HCT116 (cell line): ENCODE data around the gene MCAM.

Experiments
- EGR1 ChIP-seq: IDR thresholded peaks from 2 replicates; pipeline ENCODE4 v1.6.1; 2012; ENCODE audit warnings: low read depth
- EZH2 ChIP-seq: fragments of 200-600 bp; sonication (generic); IDR thresholded peaks from 2 replicates; pipeline ENCODE4 v1.6.1; 2017; ENCODE audit warnings: antibody characterized with exemption, mixed run types
- EZH2phosphoT487 ChIP-seq: fragments of 200-600 bp; IDR thresholded peaks from 2 replicates; pipeline ENCODE4 v1.6.1; 2018; ENCODE audit warnings: antibody characterized with exemption, borderline replicate concordance
- FOSL1 ChIP-seq: IDR thresholded peaks from 2 replicates; pipeline ENCODE4 v1.6.1; 2012; ENCODE audit warnings: low read depth
- JUND ChIP-seq: IDR thresholded peaks from 2 replicates; pipeline ENCODE4 v1.6.1; 2012
- RAD21 ChIP-seq: IDR thresholded peaks from 2 replicates; pipeline ENCODE4 v1.6.1; 2012; ENCODE audit warnings: low read depth, mild to moderate bottlenecking
- SIN3A ChIP-seq: IDR thresholded peaks from 2 replicates; pipeline ENCODE4 v1.6.1; 2012; ENCODE audit warnings: low read depth
- SP1 ChIP-seq: IDR thresholded peaks from 2 replicates; pipeline ENCODE4 v1.6.1; 2012; ENCODE audit warnings: low read depth
- SRF ChIP-seq: IDR thresholded peaks from 2 replicates; pipeline ENCODE4 v1.6.1; 2012; ENCODE audit warnings: low read depth
- YY1 ChIP-seq: IDR thresholded peaks from 2 replicates; pipeline ENCODE4 v1.6.1; 2011; ENCODE audit warnings: low read length, low read depth, moderate library complexity, mild to moderate bottlenecking; ENCODE audit not compliant: insufficient replicate concordance; ENCODE audit errors: extremely low read depth
- ZFX ChIP-seq: fragments of 450-650 bp; IDR thresholded peaks from 2 replicates; pipeline ENCODE4 v1.6.1; 2017
- ZNF274 ChIP-seq: fragments of 200-500 bp; sonication (Bioruptor generic); IDR thresholded peaks from 2 replicates; pipeline ENCODE4 v1.6.1; 2014; ENCODE audit warnings: mild to moderate bottlenecking, low read depth, low read length, inconsistent platforms
- TF ChIP-seq, protein P1 (sequence below), 3 experiments: fragments of 200-600 bp in 1 of 3; sonication (generic) in 1 of 3; IDR thresholded peaks in 2 of 3; conservative IDR thresholded peaks in 1 of 3; 2 replicates each; pipeline ENCODE4 v1.5.1; 2012 to 2017; ENCODE audit warnings: low read depth in 2 of 3, low read length in 2 of 3, antibody characterized with exemption in 1 of 3, borderline replicate concordance in 1 of 3, control low read depth in 1 of 3, mild to moderate bottlenecking in 1 of 3, mixed read lengths in 1 of 3, mixed run types in 1 of 3, moderate library complexity in 1 of 3; ENCODE audit not compliant: insufficient read depth in 1 of 3
- TF ChIP-seq, protein P2 (sequence below): IDR thresholded peaks from 2 replicates; pipeline ENCODE4 v1.6.1; 2012

DNA sequence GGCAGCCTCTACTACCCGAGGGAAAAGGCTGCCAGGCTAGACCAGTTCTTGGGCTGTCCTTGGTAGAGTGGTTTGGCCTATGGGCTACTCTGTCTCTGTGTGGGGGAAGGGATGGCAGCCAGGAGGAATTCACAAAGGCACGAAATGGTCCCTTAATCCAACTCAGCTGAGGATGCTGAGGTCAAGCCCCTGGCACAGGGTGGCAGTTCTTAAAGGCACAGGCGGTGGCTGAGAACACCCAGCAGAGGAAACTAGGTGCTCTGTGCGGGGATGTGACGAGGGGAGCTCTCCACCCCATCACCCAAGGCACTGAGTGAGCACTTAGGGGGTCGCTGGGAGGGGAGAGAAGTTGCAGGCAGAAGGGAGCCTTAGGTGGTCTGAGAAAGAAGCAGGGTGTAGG lies 29.7 kb upstream of the MCAM start, which contains the start of gene MFRP:
- TF ChIP-seq, protein P1, sequence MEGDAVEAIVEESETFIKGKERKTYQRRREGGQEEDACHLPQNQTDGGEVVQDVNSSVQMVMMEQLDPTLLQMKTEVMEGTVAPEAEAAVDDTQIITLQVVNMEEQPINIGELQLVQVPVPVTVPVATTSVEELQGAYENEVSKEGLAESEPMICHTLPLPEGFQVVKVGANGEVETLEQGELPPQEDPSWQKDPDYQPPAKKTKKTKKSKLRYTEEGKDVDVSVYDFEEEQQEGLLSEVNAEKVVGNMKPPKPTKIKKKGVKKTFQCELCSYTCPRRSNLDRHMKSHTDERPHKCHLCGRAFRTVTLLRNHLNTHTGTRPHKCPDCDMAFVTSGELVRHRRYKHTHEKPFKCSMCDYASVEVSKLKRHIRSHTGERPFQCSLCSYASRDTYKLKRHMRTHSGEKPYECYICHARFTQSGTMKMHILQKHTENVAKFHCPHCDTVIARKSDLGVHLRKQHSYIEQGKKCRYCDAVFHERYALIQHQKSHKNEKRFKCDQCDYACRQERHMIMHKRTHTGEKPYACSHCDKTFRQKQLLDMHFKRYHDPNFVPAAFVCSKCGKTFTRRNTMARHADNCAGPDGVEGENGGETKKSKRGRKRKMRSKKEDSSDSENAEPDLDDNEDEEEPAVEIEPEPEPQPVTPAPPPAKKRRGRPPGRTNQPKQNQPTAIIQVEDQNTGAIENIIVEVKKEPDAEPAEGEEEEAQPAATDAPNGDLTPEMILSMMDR (IDR thresholded peaks at IDR 0.05 in 2 of 3, conservative IDR thresholded peaks at IDR 0.05 in 1 of 3; ENCODE audit: borderline replicate concordance in 1 of 3, insufficient read depth in 1 of 3, low read depth in 2 of 3, low read length in 2 of 3) = no peak
- TF ChIP-seq EGR1 = no peak
- TF ChIP-seq SIN3A = no peak
- TF ChIP-seq, protein P2, sequence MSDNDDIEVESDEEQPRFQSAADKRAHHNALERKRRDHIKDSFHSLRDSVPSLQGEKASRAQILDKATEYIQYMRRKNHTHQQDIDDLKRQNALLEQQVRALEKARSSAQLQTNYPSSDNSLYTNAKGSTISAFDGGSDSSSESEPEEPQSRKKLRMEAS = no peak
- no peak for TF ChIP-seq YY1
- TF ChIP-seq ZNF274 = no peak
- no peak for TF ChIP-seq JUND
- no peak for TF ChIP-seq FOSL1
- no peak for TF ChIP-seq RAD21
- TF ChIP-seq EZH2 = no peak
- no peak for TF ChIP-seq EZH2phosphoT487
- TF ChIP-seq SRF = no peak
- TF ChIP-seq ZFX = no peak
- TF ChIP-seq SP1 = no peak
